ENCODE data around the gene COL24A1. TPM values are rescaled to one million over a fixed set of nuclear protein-coding genes. Genes with fewer than 3 reads are reported as not detected.

Gene COL24A1
- 0.10 TPM for polyA plus RNA-seq (2013, experiment 1 of 2)
- polyA plus RNA-seq (2013, experiment 2 of 2): 1.6 TPM

GRCh38 chr1:86156566-86157455, at the start of gene COL24A1:
COL24A1 (minus strand) TSS chr1:86156772; CDS start chr1:86156396, 376 bp downstream.
- H3K36me3 ChIP-seq (ENCODE audit: insufficient read depth, low read length): no peaks in the 10 kb centered on the region
- H3K9me3 ChIP-seq (ENCODE audit: insufficient read depth, low read depth, low read length): no peaks in the 10 kb centered on the region
- H3K4me3 ChIP-seq (ENCODE audit: low read length): peak within 1 kb of the TSS; percentile 56
- H3K27me3 ChIP-seq (ENCODE audit: insufficient read depth, low read length): peaks cover 62% of the 10 kb centered on the region
- WGBS: 4% methylated on average over 52 of the region's 52 CpGs
- H3K4me1 ChIP-seq (ENCODE audit: insufficient read depth, low read length): no peaks in the 10 kb centered on the region; the same call in 1 of the 2 replicates
- no peak within 1 kb of the TSS for H3K9ac ChIP-seq (ENCODE audit: low read depth, low read length)
- no peak within 1 kb of the TSS for H3K27ac ChIP-seq (ENCODE audit: low read depth, low read length)

- H3K4me3 ChIP-seq (ENCODE audit: low read length): no peak overlapping the region
- no peaks in the 10 kb centered on the region for H3K36me3 ChIP-seq (ENCODE audit: insufficient read depth, low read length)
- no peak overlapping the region for H3K27ac ChIP-seq (ENCODE audit: low read depth, low read length)
- WGBS: 93% methylated on average over 3 of the region's 3 CpGs
- no peaks in the 10 kb centered on the region for H3K4me1 ChIP-seq (ENCODE audit: insufficient read depth, low read length)
- H3K27me3 ChIP-seq (ENCODE audit: insufficient read depth, low read length): no peaks in the 10 kb centered on the region
- H3K9me3 ChIP-seq (ENCODE audit: insufficient read depth, low read depth, low read length): no peaks in the 10 kb centered on the region
- no peak overlapping the region for H3K9ac ChIP-seq (ENCODE audit: low read depth, low read length)
Observed at GRCh38 chr1:86205741-86206140, 49.2 kb upstream of the COL24A1 start.

- Histone ChIP-seq H3K4me1 (ENCODE audit: insufficient read depth, low read length) (no peaks in the 10 kb centered on the region), H3K9me3 (ENCODE audit: insufficient read depth, low read depth, low read length) (no peaks in the 10 kb centered on the region), H3K9ac (ENCODE audit: low read depth, low read length) (no peak overlapping the region), H3K36me3 (ENCODE audit: insufficient read depth, low read length) (no peaks in the 10 kb centered on the region), H3K27ac (ENCODE audit: low read depth, low read length) (no peak overlapping the region), H3K27me3 (ENCODE audit: insufficient read depth, low read length) (no peaks in the 10 kb centered on the region), H3K4me3 (ENCODE audit: low read length) (no peak overlapping the region)
- 90% methylated on average over 4 of the region's 4 CpGs for WGBS
Observed at GRCh38 chr1:86202552-86203340, 46.2 kb upstream of the COL24A1 start.

GRCh38 chr1:86201311-86201710, 44.7 kb upstream of the COL24A1 start:
- H3K27me3 ChIP-seq (ENCODE audit: insufficient read depth, low read length): no peaks in the 10 kb centered on the region
- no peaks in the 10 kb centered on the region for H3K9me3 ChIP-seq (ENCODE audit: insufficient read depth, low read depth, low read length)
- no peak overlapping the region for H3K4me3 ChIP-seq (ENCODE audit: low read length)
- no peak overlapping the region for H3K9ac ChIP-seq (ENCODE audit: low read depth, low read length)
- 73% methylated on average over 1 of the region's 2 CpGs for WGBS
- no peak overlapping the region for H3K27ac ChIP-seq (ENCODE audit: low read depth, low read length)
- H3K4me1 ChIP-seq (ENCODE audit: insufficient read depth, low read length): peaks cover under 1% of the 10 kb centered on the region; the same call in 1 of the 2 replicates
- H3K36me3 ChIP-seq (ENCODE audit: insufficient read depth, low read length): no peaks in the 10 kb centered on the region

GRCh38 chr1:86200901-86201300, 44.3 kb upstream of the COL24A1 start:
- Histone ChIP-seq H3K4me1 (ENCODE audit: insufficient read depth, low read length) (peaks cover 5% of the 10 kb centered on the region; the same call in 1 of the 2 replicates), H3K9me3 (ENCODE audit: insufficient read depth, low read depth, low read length) (no peaks in the 10 kb centered on the region), H3K9ac (ENCODE audit: low read depth, low read length) (no peak overlapping the region), H3K4me3 (ENCODE audit: low read length) (no peak overlapping the region), H3K27me3 (ENCODE audit: insufficient read depth, low read length) (no peaks in the 10 kb centered on the region), H3K36me3 (ENCODE audit: insufficient read depth, low read length) (no peaks in the 10 kb centered on the region), H3K27ac (ENCODE audit: low read depth, low read length) (no peak overlapping the region)
- 96% methylated on average over 8 of the region's 8 CpGs for WGBS

GRCh38 chr1:86197206-86197855, 40.8 kb upstream of the COL24A1 start:
- Histone ChIP-seq H3K4me1 (ENCODE audit: insufficient read depth, low read length) (peaks cover 24% of the 10 kb centered on the region), H3K4me3 (ENCODE audit: low read length) (no peak overlapping the region), H3K9me3 (ENCODE audit: insufficient read depth, low read depth, low read length) (no peaks in the 10 kb centered on the region), H3K27ac (ENCODE audit: low read depth, low read length) (no peak overlapping the region), H3K27me3 (ENCODE audit: insufficient read depth, low read length) (no peaks in the 10 kb centered on the region), H3K9ac (ENCODE audit: low read depth, low read length) (no peak overlapping the region), H3K36me3 (ENCODE audit: insufficient read depth, low read length) (no peaks in the 10 kb centered on the region)
- 95% methylated on average over 1 of the region's 1 CpG for WGBS

- 63% methylated on average over 2 of the region's 2 CpGs for whole genome bisulfite sequencing
- no peaks in the 10 kb centered on the region for H3K36me3 ChIP-seq (ENCODE audit: insufficient read depth, low read length)
- H3K4me3 ChIP-seq (ENCODE audit: low read length): no peak overlapping the region
- no peak overlapping the region for H3K27ac ChIP-seq (ENCODE audit: low read depth, low read length)
- peaks cover 27% of the 10 kb centered on the region for H3K4me1 ChIP-seq (ENCODE audit: insufficient read depth, low read length)
- no peak overlapping the region for H3K9ac ChIP-seq (ENCODE audit: low read depth, low read length)
- no peaks in the 10 kb centered on the region for H3K27me3 ChIP-seq (ENCODE audit: insufficient read depth, low read length)
- no peaks in the 10 kb centered on the region for H3K9me3 ChIP-seq (ENCODE audit: insufficient read depth, low read depth, low read length)
Observed at GRCh38 chr1:86195281-86195680, 38.7 kb upstream of the COL24A1 start.

GRCh38 chr1:86194491-86195034, 38.0 kb upstream of the COL24A1 start:
- WGBS: 94% methylated on average over 4 of the region's 4 CpGs
- Histone ChIP-seq H3K4me1 (ENCODE audit: insufficient read depth, low read length) (peaks cover 27% of the 10 kb centered on the region), H3K27ac (ENCODE audit: low read depth, low read length) (no peak overlapping the region), H3K9ac (ENCODE audit: low read depth, low read length) (no peak overlapping the region), H3K36me3 (ENCODE audit: insufficient read depth, low read length) (no peaks in the 10 kb centered on the region), H3K4me3 (ENCODE audit: low read length) (no peak overlapping the region), H3K27me3 (ENCODE audit: insufficient read depth, low read length) (no peaks in the 10 kb centered on the region), H3K9me3 (ENCODE audit: insufficient read depth, low read depth, low read length) (no peaks in the 10 kb centered on the region)

GRCh38 chr1:86192417-86192816, 35.8 kb upstream of the COL24A1 start:
- Histone ChIP-seq H3K4me3 (ENCODE audit: low read length) (no peak overlapping the region), H3K4me1 (ENCODE audit: insufficient read depth, low read length) (peaks cover 27% of the 10 kb centered on the region), H3K9me3 (ENCODE audit: insufficient read depth, low read depth, low read length) (no peaks in the 10 kb centered on the region), H3K27ac (ENCODE audit: low read depth, low read length) (no peak overlapping the region), H3K36me3 (ENCODE audit: insufficient read depth, low read length) (no peaks in the 10 kb centered on the region), H3K9ac (ENCODE audit: low read depth, low read length) (no peak overlapping the region), H3K27me3 (ENCODE audit: insufficient read depth, low read length) (no peaks in the 10 kb centered on the region)
- 100% methylated on average over 1 of the region's 1 CpG for WGBS

- H3K9ac ChIP-seq (ENCODE audit: low read depth, low read length): no peak overlapping the region
- 80% methylated on average over 4 of the region's 4 CpGs for WGBS
- no peaks in the 10 kb centered on the region for H3K36me3 ChIP-seq (ENCODE audit: insufficient read depth, low read length)
- no peaks in the 10 kb centered on the region for H3K9me3 ChIP-seq (ENCODE audit: insufficient read depth, low read depth, low read length)
- no peaks in the 10 kb centered on the region for H3K27me3 ChIP-seq (ENCODE audit: insufficient read depth, low read length)
- H3K4me3 ChIP-seq (ENCODE audit: low read length): no peak overlapping the region
- H3K4me1 ChIP-seq (ENCODE audit: insufficient read depth, low read length): peaks cover 27% of the 10 kb centered on the region
- no peak overlapping the region for H3K27ac ChIP-seq (ENCODE audit: low read depth, low read length)
Observed at GRCh38 chr1:86191958-86192357, 35.4 kb upstream of the COL24A1 start.

All from HUES64 (cell line).